PC-3 (cell line): ENCODE results near the gene MCF2L2. TPM values are rescaled to one million over a fixed set of nuclear protein-coding genes. Genes with fewer than 3 reads are reported as not detected.
A peak's percentile ranks its signal among the peaks of the same experiment; 100 is the strongest.

ENCODE experiments used
- ATAC-seq: fragments of 200-7000 bp; cut with Tn5 transposase; 2 replicates; pipeline ENCODE4 v1.9.1; 2020; ENCODE audit warnings: mild to moderate bottlenecking, moderate library complexity
- BruUV-seq: library from RNA; stranded (reverse); fragments of 400-500 nt; replicated peaks from 2 replicates; lab custom pipeline; 2021; lab: Mats Ljungman, UMichigan
- CTCF ChIA-PET: fragments of 300-600 bp; sonication (Branson Sonifier 250); formaldehyde crosslinking; loops from one replicate; lab custom pipeline; 2022; ENCODE audit warnings: antibody characterized with exemption; lab: Charles Lee
- POLR2A ChIA-PET: fragments of 300-600 bp; sonication (Branson Sonifier 250); formaldehyde crosslinking; loops from one replicate; lab custom pipeline; 2022; ENCODE audit warnings: antibody characterized with exemption; ENCODE audit not compliant: unreplicated experiment; lab: Charles Lee
- DNase-seq: peaks from one replicate; pipeline ENCODE4 v3.0.0-alpha.2; 2015
- H2AFZ ChIP-seq: fragments of 300-600 bp; sonication (generic); 2 replicates; pipeline ENCODE4 v1.6.0; 2016; ENCODE audit warnings: antibody characterized with exemption, low read length
- H3F3A ChIP-seq: fragments of 300-600 bp; sonication (generic); one replicate; pipeline ENCODE4 v1.6.0; 2017; ENCODE audit warnings: antibody characterized with exemption, low read length, control low read depth, mild to moderate bottlenecking; ENCODE audit not compliant: unreplicated experiment
- H3K27ac ChIP-seq: fragments of 300-600 bp; sonication (generic); 2 replicates; pipeline ENCODE4 v1.5.1; 2016; ENCODE audit warnings: mild to moderate bottlenecking, low read length
- H3K27me3 ChIP-seq: fragments of 300-600 bp; sonication (generic); 2 replicates; pipeline ENCODE4 v1.6.1; 2016; ENCODE audit warnings: low read length, mixed read lengths
- H3K36me3 ChIP-seq: fragments of 300-600 bp; sonication (generic); 2 replicates; pipeline ENCODE4 v1.6.1; 2016; ENCODE audit warnings: low read depth, mixed run types, low read length, mixed read lengths
- H3K4me1 ChIP-seq: fragments of 300-600 bp; sonication (generic); 2 replicates; pipeline ENCODE4 v1.5.1; 2016; ENCODE audit warnings: low read length; ENCODE audit not compliant: insufficient read depth
- H3K4me2 ChIP-seq: fragments of 300-600 bp; sonication (generic); 2 replicates; pipeline ENCODE4 v1.6.0; 2016; ENCODE audit warnings: low read length
- H3K4me3 ChIP-seq: fragments of 300-600 bp; sonication (generic); 2 replicates; pipeline ENCODE4 v1.5.1; 2016; ENCODE audit warnings: mild to moderate bottlenecking, low read length, mixed read lengths
- H3K79me2 ChIP-seq: fragments of 300-600 bp; sonication (generic); 2 replicates; pipeline ENCODE4 v1.6.1; 2017; ENCODE audit warnings: low read length, mixed read lengths
- H3K9ac ChIP-seq: fragments of 300-600 bp; sonication (generic); 2 replicates; pipeline ENCODE4 v1.6.0; 2016; ENCODE audit warnings: mild to moderate bottlenecking, low read length
- H3K9me2 ChIP-seq: fragments of 300-600 bp; sonication (generic); replicated peaks from 2 replicates; pipeline ENCODE4 v1.6.1; 2016; ENCODE audit warnings: mixed run types, low read length, mixed read lengths
- H3K9me3 ChIP-seq: fragments of 300-600 bp; sonication (generic); 2 replicates; pipeline ENCODE4 v1.6.1; 2016; ENCODE audit warnings: low read length, mixed read lengths
- H4K20me1 ChIP-seq: fragments of 300-600 bp; sonication (generic); 2 replicates; pipeline ENCODE4 v1.6.1; 2016; ENCODE audit warnings: low read length, mixed read lengths
- EZH2 ChIP-seq: fragments of 300-600 bp; sonication (generic); IDR thresholded peaks from one replicate; pipeline ENCODE4 v1.6.1; 2017; ENCODE audit warnings: antibody characterized with exemption, mild to moderate bottlenecking, low read length; ENCODE audit not compliant: unreplicated experiment
- EZH2phosphoT487 ChIP-seq: fragments of 300-600 bp; sonication (generic); IDR thresholded peaks from 2 replicates; pipeline ENCODE4 v1.6.1; 2018; ENCODE audit warnings: mild to moderate bottlenecking, antibody characterized with exemption, low read length, borderline replicate concordance
- intact Hi-C: fragments of 100-400 bp; cut with micrococcal nuclease; formaldehyde crosslinking; loops from 2 replicates; pipeline ENCODE4 v1.9.0; 2023
- total RNA-seq: library from RNA; depleted of rRNA; stranded (reverse); fragments of >200 nt; gene quantifications from 2 replicates; pipeline ENCODE4 v1.2.3, GENCODE V29; 2014
- TF ChIP-seq, protein P1 (sequence below): fragments of 300-600 bp; sonication (generic); conservative IDR thresholded peaks from 2 replicates; pipeline ENCODE4 v1.5.1; 2017; ENCODE audit warnings: antibody characterized with exemption, low read depth, mild to moderate bottlenecking, low read length

MCF2L2 gene
- total RNA-seq, 1 experiment from 2014 or later: 3.6 TPM

DNA sequence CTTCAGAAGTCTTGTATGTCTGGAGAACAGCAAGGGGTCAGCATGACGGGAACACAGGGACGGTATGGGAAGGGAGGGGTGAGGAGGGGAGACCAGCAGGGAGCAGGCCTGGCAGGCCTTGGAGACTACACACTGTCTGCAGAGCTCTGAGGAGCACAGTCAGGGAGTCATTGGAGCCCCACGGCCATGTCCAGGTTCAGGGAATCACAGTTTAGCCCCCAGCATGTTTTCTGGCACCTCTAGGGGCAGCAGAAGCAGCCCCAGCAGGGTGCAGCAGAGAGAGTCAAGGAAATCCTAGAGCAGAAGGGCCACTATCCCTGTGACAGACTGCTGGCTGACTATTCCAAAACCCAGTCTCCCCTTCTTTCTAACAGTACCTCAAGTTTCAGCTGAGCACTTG, 269.1 kb downstream of the MCF2L2 start:
- Histone ChIP-seq H3K27me3 (no peaks in the 10 kb centered on the region), H3F3A (no peaks in the 10 kb centered on the region), H2AFZ (no peak overlapping the region), H3K4me2 (no peak overlapping the region), H3K9ac (no peak overlapping the region), H3K36me3 (no peaks in the 10 kb centered on the region), H3K4me3 (no peak overlapping the region), H4K20me1 (no peaks in the 10 kb centered on the region), H3K9me3 (no peaks in the 10 kb centered on the region), H3K79me2 (no peaks in the 10 kb centered on the region), H3K9me2 (no peaks in the 10 kb centered on the region), H3K27ac (no peak overlapping the region), H3K4me1 (no peaks in the 10 kb centered on the region)
- ATAC-seq: no peak
- POLR2A ChIA-PET: no interaction called here
- intact Hi-C loops: no loop called here
- no peak for DNase-seq
- CTCF ChIA-PET: no interaction called here
- no TSS peak for BruUV-seq
- no peak for TF ChIP-seq EZH2
- TF ChIP-seq, protein P1, sequence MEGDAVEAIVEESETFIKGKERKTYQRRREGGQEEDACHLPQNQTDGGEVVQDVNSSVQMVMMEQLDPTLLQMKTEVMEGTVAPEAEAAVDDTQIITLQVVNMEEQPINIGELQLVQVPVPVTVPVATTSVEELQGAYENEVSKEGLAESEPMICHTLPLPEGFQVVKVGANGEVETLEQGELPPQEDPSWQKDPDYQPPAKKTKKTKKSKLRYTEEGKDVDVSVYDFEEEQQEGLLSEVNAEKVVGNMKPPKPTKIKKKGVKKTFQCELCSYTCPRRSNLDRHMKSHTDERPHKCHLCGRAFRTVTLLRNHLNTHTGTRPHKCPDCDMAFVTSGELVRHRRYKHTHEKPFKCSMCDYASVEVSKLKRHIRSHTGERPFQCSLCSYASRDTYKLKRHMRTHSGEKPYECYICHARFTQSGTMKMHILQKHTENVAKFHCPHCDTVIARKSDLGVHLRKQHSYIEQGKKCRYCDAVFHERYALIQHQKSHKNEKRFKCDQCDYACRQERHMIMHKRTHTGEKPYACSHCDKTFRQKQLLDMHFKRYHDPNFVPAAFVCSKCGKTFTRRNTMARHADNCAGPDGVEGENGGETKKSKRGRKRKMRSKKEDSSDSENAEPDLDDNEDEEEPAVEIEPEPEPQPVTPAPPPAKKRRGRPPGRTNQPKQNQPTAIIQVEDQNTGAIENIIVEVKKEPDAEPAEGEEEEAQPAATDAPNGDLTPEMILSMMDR: peak; percentile 41; the same call in 1 of the 2 replicates
- TF ChIP-seq EZH2phosphoT487: no peak

DNA sequence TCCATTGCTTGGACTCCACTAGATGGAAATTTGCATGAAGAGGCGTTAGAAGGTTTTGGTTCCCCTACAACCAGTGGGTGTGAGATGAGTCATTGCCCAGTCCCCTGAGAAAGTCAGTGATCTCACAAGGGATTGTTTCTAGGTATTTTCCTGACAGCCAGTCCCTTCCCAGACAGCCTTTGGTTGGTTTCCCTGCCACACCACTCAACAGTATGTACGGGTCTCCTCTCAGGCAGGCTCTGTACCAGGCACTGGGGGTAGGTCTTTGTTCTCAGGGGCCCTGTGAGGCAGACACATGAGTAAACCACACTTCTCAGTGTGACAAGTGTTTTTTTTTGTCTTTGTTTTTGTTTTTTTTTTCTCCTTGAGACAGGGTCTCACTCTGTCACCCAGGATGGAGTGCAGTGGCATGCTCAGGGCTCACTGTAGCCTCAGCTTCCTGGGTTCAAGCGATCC, 269.8 kb downstream of the MCF2L2 start:
- TF ChIP-seq, protein P1: no peak
- TF ChIP-seq EZH2: no peak
- no peak for TF ChIP-seq EZH2phosphoT487
- Histone ChIP-seq H3K36me3 (no peaks in the 10 kb centered on the region), H2AFZ (no peak overlapping the region), H3K79me2 (no peaks in the 10 kb centered on the region), H3K4me1 (no peaks in the 10 kb centered on the region), H3K9me3 (no peaks in the 10 kb centered on the region), H3K27me3 (no peaks in the 10 kb centered on the region), H3K9ac (no peak overlapping the region), H3K4me2 (no peak overlapping the region), H4K20me1 (no peaks in the 10 kb centered on the region), H3F3A (no peaks in the 10 kb centered on the region), H3K27ac (no peak overlapping the region), H3K4me3 (no peak overlapping the region), H3K9me2 (no peaks in the 10 kb centered on the region)
- BruUV-seq: no TSS peak
- ATAC-seq (no peak), DNase-seq (no peak)
- intact Hi-C loops: no loop called here
- ChIA-PET CTCF (no interaction called here), POLR2A (no interaction called here)

DNA sequence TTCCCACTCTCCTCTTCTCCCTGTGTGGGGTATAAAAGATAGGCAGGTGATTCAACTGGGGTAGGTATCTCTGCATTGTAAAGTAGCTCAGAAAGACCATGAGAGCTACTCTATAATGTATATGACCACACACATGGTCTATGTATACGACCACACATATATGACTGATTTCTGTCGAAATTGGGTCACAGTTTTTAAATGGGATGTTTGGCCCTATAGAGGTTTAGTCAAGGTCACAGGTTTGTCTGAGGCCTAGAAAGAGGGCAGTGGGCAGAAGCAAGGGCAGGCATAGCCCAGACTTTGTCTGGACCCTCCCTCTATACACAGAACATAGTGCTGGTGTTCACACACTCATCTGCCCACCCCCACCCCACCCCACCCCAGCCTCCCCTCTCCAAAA, 270.3 kb downstream of the MCF2L2 start:
- H3K9ac ChIP-seq: no peak overlapping the region
- no peaks in the 10 kb centered on the region for H3K27me3 ChIP-seq
- H3K27ac ChIP-seq: no peak overlapping the region
- CTCF ChIA-PET: no interaction called here
- ATAC-seq: no peak
- H3K9me2 ChIP-seq: no peaks in the 10 kb centered on the region
- H3K9me3 ChIP-seq: no peaks in the 10 kb centered on the region
- no TSS peak for BruUV-seq
- no peak for DNase-seq
- no peaks in the 10 kb centered on the region for H3F3A ChIP-seq
- POLR2A ChIA-PET: no interaction called here
- TF ChIP-seq EZH2phosphoT487 (no peak), EZH2 (no peak)
- TF ChIP-seq, protein P1: no peak
- no peaks in the 10 kb centered on the region for H3K79me2 ChIP-seq
- intact Hi-C loops: no loop called here
- no peaks in the 10 kb centered on the region for H3K36me3 ChIP-seq
- no peak overlapping the region for H3K4me2 ChIP-seq
- no peak overlapping the region for H2AFZ ChIP-seq
- H4K20me1 ChIP-seq: no peaks in the 10 kb centered on the region
- H3K4me1 ChIP-seq: no peaks in the 10 kb centered on the region
- no peak overlapping the region for H3K4me3 ChIP-seq
